ENCODE data around the gene DRD3.

DRD3 gene

DNA sequence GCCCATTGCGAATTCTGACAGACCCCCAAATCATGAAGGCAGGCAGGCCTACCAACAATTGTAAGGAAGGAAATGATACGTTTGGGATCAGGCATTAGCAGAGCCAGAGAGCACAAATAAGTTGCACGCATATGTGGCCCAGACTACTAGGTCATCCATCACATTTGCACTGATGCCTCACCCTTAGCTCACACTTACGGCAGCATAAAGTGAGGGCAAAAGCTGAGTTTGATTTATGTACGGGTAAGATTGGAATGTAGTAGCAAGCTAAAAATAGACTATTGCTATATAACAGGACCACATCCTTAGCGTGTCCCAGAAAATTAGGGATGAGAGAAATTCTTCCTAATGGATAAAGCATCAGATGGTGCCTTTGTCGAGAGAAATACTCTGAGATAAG is 63.7 kb downstream of the DRD3 start:
- no peak for DNase-seq

DNA sequence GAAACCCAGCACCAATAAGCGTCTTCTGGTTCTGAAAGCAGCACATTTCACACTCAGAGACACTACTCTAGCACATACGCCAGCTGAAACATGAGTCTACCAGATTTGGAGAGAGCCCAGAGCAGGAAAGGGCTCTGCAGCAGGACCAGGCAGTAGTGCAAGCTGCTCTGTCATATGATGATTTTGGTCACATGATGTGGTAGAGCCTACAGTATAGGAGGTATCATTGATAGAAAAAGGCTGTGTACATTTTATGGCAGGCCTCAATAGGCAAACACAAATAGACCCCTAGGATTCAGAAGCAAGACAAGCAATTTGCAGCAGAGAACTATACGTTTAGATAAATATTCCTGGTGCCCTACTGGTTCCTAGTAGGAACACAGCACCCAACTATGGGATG is 64.1 kb downstream of the DRD3 start:
- DNase-seq, result no peak

DNA sequence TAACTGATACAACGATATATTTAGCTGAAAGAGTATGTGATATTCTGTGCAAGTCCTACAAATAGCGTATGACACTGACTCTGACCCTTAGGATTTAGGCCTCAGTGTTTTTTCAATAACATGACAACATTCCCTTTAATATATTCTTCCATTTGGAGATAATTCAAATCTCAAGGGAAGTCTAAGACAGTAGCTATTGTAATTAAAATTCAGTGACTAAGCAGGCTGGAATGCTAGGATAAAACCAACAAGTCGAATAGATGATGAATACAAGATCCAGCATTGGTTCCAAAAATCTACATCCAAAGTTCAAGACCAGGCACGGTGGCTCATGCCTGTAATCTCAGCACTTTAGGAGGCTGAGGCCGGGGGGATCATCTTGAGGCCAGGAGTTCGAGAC is 66.2 kb downstream of the DRD3 start:
- no peak for DNase-seq

DNA sequence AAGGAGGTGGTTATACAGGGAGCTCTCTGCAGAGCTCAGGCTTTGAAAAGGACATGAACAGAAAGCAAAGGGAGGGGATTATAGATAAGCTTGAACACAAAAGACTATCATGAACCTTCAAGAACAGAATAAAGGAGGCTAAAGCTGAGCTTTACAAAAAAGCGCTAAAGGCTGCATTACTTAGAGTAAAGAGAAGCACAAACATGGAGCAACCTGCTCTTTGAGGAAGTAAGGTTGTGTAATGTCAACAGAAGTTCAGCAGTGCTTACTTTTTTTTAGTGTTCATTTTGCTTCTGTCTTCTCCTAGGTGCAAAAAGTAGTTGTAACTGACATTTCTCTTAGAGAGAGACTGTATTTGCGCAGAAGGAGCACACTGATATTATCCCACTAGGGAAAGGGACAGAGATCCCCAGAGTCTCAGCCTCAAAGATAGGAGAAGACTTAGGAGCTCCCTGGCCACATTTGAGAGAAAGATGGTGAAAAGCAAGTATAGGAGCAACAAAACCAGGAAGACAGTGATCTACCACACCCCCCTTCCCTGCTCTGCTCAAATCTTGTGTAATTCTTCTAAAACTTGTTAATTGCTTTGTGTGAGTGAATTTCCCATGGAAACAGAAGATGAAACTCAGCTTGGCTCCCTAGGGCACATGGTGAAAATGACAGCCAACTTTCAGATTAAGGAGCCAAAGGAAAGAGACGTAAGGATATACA is 67.6 kb downstream of the DRD3 start:
- DNase-seq, result no peak

DNA sequence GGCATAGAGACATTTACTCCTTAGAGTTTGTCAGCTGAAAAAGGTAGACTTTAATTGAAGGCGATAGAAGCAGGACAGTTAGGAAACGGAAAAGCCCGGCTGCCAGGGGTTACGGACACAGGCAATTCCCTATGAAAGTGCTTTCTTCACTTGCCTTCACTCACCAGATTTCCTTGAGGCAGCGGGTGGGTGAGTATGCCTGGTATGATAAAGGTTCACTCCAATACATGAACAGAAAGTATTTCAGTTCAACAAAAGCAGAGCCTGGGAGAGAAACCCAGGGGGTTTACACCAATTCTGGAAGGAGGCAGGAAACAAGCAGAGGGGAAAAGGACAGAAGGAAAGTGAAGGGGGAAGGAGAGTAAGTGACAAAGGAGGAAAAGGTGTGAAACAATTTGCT is 68.4 kb downstream of the DRD3 start:
- no peak for DNase-seq

DNA sequence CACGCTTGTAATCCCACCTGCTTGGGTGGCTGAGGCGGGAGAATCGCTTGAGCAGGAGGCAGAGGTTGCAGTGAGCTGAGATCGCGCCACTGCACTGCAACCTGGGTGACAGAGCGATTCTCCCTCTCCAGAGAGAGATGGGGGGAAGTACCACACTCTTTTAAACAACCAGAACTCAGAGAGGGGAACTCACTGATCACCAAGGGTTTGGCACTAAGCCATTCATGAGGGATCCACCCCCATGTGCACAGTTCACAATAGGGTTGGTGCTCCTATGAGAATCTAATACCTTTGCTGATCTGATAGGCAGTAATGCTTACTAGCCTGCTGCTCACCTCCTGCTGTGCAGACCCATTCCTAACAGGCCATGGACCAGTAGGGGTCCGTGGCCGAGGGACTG is 70.7 kb downstream of the DRD3 start:
- no peak for DNase-seq

DNA sequence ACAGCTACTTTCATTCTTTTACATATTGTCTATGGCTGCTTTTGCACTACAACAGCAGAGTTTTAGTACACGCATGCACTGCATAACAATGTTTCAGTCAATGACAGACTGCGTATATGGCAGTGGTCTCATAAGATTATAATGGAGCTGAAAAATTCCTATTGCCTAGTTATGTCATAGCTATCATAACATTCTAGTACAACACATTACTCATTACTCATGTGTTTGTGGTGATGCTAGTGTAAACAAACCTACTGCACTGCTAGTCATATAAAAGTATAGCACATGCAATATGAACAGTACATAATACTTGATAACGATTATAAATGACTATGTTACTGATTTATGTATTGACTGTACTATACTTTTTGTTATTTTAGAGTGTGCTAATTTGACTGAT is 74.4 kb downstream of the DRD3 start:
- no peak for DNase-seq

DNA sequence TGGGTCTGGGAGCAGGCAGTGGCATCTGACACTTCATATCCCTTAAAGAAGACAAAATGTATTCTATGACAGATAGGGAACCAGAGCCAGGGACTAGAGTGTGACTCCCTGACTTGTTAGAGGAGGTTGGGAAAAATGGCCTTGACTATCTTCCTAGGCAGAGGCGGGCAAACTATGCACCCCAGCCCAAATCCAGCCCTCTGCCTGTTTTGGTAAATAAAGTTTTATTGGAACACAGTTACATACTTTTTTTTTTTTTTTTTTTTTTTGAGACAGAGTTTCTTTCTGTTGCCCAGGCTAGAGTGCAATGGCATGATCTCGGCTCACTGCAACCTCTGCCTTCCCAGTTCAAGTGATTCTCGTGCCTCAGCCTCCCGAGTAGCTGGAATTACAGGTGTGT is 75.0 kb downstream of the DRD3 start:
- DNase-seq, result no peak

DNA sequence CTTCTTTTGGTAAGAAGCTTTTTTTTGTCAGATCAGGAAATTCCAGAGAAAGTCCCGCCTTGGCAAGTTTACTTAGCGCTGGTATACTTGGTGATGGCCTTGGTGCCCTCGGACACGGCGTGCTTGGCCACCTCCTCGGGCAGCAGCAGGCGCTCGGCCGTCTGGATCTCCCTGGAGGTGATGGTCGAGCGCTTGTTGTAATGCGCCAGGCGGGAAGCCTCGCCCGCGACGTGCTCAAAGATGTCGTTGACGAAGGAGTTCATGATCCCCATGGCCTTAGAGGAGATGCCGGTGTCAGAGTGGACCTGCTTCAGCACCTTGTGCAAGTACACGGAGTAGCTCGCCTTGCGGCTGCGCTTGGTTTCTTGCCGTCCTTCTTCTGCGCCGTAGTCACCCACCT is 75.7 kb downstream of the DRD3 start:
- DNase-seq, result no peak

DNA sequence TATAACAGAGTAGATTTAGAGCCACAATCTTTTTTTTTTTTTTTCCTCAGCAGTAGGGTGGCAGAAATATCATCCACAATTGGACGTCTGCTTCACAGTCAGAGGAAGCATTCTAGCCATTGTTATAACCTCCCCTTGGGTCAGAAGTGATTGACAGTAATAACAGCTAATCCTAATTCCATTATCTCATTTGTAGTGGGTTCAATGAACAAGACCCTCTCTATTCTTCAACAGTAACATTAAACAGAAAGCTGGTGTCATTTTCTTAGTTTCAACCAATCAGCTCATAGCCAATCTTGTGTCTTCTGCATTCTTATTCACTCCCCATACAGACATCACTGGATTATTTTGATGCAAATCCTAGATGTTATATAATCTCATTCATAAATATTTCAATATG is 77.8 kb downstream of the DRD3 start:
- no peak for DNase-seq

DNA sequence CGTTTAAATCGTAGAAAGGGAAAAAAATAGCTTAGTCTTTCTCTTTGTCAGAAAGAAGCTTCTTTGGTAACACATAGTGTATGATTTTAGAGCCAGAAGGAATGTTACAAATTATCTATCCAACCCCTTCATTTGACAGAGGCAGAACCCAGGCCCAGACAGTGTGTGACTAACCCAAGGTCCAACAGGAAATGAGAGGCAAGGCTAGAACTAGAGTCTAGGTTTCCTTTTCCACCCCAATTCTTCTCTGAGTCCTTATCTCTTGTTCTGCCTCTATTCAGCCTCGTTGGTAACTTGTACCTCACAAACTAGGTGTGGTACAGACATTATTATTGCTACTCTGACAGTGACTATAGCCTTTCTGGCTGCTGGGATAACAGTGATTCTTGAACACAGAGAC is 83.1 kb downstream of the DRD3 start:
- DNase-seq, result no peak

DNA sequence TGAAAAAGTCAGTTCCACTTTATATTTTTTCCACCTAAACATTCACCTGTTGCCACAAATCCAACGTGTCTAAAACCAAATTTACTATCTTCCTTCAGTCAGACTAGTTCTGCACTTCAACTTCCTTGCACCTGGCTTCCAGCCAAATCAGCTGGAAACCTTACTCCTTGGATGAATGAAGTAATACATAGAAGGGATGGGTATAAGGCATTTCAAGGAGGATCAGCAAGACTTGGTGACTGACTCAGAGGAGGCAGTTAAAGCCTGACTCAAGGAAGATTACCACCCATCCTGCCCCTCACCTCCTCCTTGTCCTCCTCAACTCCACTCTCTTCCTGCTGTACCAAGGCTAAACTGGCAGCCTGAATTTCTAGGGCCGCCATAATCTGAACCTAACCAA is 85.3 kb downstream of the DRD3 start:
- no peak for DNase-seq

DNA sequence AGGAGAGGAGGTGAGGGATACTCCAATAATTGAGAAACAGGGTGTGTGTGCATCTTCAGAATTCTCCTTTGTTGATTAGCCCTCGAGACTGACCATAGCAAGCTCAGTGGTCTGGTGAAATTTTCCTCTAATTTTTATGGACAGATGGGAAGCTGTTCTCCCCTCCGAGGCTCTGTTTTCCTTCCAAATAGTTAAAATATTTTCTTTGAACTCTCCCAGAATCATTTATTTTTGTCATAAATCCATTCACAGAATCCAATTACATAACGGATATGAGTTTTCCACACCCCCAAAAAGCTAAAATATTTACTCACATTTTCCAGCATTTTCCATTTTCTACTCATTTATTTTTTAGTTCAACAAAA is 85.9 kb downstream of the DRD3 start:
- no peak for DNase-seq

DNA sequence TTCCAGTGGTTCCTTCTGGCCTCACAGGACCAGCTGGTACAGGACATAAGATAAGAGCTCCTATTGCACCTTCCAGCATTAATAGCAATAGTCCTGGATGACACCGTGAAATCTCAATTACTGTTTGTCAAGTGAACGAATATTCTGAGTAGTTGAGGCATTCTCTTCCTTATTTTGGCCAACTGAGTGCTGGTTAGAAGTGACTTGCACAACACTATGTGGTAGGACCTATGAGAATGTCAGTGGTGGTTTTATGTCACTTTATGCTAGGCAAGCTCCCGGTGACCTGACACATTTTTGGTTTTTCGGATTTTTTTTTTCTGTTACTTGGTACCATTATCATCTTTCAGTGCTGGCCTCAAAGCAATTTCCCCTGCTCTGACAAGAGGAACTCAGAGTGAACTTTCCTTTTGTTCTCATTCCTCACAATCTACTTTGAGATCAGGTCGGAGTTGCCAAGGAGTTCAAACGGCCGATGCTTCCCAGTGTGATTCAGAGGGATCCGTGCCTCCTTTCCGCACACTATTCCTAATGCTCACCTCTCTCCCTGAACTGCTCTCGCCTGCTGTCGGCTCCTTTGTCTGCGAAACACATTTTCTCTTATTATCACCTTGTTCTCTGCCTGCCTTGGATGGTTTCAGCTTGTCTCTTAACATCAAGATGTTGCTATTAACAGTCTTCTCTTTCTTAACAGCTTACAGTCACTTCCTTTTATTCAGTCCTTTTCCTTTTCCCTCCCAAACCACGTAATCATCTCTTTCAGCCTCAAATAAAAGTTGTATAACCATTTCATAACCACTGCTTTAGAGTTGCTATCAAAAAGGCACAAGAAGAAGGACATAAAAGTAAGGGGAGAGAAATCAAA is 86.5 kb downstream of the DRD3 start:
- DNase-seq, result no peak

DNA sequence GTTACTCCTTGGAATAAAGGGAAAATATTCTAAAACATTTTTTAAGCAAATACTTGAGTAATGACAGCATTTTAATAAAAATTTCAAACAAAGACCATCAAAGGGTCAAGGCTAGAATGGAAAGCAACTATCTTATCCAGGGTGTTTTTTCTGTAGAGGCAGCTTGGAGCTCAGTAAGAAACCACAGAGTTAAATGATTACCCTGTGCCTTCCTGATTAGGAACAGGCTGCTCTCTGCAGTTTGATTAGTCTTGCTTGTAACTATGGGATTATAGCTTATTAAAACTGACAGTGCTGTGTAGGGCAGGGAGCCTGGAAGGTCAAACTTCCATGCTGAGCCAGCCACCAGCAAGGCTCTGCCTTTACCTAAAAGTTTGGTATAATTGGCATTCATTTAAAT is 89.2 kb downstream of the DRD3 start:
- no peak for DNase-seq

DNA sequence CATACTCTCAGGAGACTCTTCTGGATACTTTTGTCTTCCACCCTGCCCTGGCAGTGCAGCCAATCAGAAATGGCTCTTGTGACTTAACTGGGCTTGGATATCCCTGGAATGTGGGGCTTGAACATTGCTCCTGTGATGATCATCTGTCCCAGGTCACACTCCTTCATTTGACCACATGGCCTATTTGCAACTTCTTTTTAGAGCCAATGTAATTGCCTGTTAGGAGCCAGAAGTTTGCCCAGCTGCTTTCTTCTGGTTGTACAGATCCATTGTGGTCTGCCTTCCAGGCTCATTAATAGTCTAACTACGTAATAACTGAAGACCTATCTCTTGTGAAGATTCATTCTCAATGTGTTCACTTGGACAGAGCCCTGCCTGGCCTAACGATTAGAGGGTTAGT is 92.5 kb downstream of the DRD3 start:
- DNase-seq, result no peak

DNA sequence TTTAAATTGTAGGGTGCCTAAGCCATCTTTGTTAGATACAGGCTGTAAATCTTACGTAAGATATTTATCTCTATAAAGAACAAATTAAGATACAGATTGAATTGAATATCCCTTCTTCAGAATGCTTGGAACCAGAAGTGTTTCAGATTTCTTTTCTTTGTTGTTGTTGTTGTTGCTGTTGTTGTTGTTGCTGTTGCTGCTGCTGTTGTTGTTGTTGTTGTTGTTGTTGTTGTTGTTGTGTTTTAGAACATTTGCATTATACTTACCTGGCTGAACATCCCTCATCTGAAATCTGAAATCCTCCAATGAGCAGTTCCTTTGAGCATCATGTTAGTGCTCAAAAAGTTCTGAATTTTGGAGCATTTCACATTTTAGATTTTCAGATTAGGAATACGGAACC is 95.7 kb downstream of the DRD3 start:
- no peak for DNase-seq

DNA sequence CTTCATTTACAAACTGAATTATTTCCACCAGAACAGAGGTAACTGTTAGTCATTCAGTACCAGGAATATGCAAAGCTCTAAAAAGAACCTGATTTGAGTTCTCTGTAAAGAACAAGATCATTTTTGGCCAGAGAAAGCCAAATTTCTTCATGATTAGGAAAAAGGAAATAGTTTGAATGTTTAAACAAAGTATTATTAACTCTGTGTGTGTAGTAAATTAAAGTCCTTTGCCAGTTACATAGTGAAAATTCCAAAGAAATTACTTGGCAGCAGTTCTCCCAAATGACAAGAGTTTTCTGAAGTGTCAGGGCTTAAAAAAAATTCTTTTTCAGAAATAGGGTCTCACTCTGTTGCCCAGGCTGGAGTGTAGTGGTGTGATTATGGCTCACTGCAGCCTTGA is 97.8 kb downstream of the DRD3 start:
- DNase-seq, result no peak

DNA sequence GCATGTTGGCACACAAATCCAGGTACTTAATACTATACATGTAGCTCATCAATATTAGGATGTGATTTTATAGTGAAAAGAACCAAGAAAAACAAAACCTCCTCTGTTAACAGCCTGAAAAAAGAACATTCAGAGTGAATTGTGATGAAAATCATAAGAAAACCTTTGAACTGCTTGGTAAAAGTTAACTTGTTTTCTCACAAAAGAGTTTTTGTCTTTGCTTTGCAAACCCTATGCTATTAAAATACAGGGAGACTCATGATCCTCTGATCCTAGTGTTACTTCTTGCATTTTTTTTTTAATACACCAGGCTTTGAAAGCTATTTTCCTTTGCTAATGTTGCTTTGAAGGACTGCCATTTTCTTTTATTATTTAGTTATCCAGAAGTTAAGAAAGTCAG is 98.7 kb downstream of the DRD3 start:
- DNase-seq, result no peak

DNA sequence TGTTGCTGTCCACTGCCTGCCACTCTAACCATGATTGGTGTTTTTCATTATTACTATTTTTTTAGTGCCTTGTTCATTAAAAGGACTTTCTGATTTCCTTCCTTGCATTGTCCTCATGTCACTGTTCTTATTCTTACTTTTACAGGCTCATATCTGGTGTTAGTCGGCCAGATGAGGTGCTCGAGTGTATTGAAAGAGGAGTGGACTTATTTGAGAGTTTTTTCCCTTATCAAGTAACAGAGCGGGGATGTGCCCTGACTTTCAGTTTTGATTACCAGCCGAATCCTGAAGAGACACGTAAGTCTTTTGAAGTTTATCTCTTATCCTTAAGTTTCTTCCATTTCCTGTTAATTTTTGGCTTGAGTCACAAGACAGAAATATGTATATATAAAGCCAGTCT is 99.1 kb downstream of the DRD3 start:
- DNase-seq, result no peak

DNA sequence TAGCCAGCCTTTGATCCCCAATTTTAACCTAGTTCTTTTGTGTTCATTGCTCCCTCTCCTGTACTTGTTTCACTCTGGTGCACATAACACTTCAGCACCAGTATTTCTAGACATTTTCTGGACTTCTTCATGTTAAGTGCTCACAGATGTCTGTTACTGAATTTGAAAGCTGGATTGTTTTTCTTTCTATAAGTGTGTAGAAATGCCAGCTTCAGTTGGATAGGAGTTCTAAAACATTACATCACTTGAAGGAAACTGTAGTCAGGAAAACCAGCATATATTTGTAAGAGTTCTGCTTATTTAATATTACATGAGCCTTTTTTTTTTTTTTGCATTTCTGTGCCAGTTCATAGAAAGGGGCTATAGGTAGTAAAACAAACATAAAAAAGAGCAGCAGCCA is 100.7 kb downstream of the DRD3 start:
- no peak for DNase-seq

All from CD4-positive, alpha-beta T cell treated with Interleukin-12 subunit alpha and Interleukin-12 subunit beta, for 1 hour (primary cell).